ENCODE data around the gene SNTA1. TPM values are rescaled to one million over a fixed set of nuclear protein-coding genes. Genes with fewer than 3 reads are reported as not detected.
"Not testable (repeated sequence)": the region's sequence is repeated elsewhere in the genome, so short reads cannot be mapped to it uniquely, and the experiment has no call there.

The SNTA1 gene
- total RNA-seq, 4 donors from 2014 or later, result 6.3 to 27.3 (median 14.0) TPM

DNA sequence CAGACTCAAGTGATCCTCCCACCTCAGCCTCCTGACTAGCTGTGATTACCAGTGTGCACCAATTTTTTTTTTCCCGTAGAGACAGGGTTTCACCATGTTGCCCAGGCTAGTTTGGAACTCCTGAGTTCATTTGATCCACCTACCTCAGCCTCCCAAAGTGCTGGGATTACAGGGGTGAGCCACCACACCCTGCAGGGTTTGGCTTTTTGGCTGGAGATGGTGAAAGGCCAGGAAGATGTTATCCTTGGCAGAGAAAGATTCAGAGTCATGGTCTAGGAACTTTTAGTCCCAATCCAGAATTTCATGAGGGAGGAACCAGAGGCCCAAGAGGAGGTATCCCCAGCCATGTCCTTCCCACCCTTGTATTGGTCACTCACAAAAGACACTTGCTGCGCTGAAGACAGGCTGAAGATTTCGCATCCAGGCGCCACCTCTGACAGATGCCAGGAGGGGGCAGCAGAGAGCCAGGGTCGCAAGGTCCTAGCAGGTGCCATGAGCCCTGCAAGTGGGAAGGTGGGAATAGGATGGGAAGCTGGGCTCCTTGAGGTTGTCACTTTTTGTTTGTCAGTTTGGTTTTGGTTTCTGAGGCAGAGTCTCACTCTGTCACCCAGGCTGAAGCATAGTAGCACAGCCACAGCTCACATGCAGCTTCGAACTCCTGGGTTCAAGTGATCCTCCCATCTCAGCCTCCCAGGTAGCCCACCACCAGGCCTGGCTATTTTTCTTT is 13.5 kb upstream of the SNTA1 start:
- not testable (repeated sequence) for DNase-seq, H3K36me3 ChIP-seq, H3K9me3 ChIP-seq, H3K27me3 ChIP-seq, H3K27ac ChIP-seq, H3K4me3 ChIP-seq, H3K4me1 ChIP-seq
- intact Hi-C loops (cut with DNase I), result loop anchor here (5.0 kb wide), 2 partner anchors 195 to 210 kb away; partner anchors contain the start of gene ACTL10
- TF ChIP-seq, protein P1, sequence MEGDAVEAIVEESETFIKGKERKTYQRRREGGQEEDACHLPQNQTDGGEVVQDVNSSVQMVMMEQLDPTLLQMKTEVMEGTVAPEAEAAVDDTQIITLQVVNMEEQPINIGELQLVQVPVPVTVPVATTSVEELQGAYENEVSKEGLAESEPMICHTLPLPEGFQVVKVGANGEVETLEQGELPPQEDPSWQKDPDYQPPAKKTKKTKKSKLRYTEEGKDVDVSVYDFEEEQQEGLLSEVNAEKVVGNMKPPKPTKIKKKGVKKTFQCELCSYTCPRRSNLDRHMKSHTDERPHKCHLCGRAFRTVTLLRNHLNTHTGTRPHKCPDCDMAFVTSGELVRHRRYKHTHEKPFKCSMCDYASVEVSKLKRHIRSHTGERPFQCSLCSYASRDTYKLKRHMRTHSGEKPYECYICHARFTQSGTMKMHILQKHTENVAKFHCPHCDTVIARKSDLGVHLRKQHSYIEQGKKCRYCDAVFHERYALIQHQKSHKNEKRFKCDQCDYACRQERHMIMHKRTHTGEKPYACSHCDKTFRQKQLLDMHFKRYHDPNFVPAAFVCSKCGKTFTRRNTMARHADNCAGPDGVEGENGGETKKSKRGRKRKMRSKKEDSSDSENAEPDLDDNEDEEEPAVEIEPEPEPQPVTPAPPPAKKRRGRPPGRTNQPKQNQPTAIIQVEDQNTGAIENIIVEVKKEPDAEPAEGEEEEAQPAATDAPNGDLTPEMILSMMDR (IDR thresholded peaks at IDR 0.05), result peak; percentile 68 to 94 (median 94)
- 20 to 33% methylated on average over 3 to 5 of the region's 6 CpGs for WGBS, 2 donors

DNA sequence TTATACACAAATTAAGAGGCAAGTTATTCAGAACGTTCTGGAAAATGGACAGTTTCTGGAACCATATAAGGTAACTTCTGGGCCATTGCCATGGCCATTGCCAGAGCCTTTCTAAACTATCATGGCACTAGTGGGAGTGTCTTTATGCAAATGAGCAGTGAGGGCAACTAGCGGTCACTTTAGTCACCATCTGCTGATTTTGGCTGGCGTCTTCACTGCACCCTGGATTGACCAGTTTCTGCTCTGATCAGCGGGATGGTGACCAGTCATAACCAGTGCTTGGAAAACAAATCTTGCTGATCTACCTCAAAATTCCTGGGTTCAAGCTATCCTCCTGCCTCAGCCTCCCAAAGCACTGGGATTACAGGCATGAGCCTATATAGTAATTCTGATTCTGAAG is 7.3 kb upstream of the SNTA1 start:
- intact Hi-C loops (cut with DNase I), result no loop called here
- no peak overlapping the region for H3K4me3 ChIP-seq

DNA sequence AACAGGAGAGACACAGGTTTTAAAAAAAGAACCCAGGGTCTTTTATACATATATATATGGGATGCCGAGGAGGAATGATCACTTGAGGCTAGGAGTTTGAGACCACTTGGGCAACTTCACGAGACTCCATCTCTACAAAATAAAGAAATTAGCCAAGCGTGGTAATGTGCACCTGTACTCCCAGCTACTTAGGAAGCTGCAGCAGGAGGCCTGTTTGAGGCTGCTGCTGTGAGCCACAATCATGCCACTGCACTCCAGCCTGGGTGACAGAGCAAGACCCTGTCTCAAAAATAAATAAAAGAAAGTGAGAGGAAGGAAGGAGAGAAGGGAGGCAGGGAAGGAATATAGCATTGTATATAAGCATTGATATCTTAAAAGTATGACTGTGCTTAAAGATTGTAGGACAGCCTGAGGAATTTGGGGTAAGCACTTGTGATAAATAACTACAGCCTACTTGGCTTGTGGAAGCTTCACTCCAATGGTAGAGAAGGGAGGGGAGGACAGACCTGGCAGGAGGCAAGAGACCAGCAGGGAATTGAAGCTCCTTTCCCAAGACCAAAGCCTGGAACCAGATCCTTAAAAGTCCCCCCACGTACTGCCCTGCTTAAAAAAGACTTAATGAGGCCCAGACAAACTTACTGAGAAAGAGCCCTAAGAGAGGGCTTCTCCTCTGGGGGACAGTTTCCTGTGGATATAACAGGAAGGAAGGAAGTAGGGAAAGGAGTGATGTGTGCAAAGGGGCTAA is 2.5 kb upstream of the SNTA1 start:
- Histone ChIP-seq H3K27me3 (no peaks in the 10 kb centered on the region), H3K4me1 (peaks cover 0 to 30% (median 8%) of the 10 kb centered on the region in 3 donors), H3K36me3 (no peaks in the 10 kb centered on the region), H3K9me3 (no peaks in the 10 kb centered on the region), H3K4me3 (no peak overlapping the region), H3K27ac (no peak overlapping the region)
- DNase-seq, result no peak
- no peak for TF ChIP-seq POLR2A (IDR thresholded peaks at IDR 0.05)
- TF ChIP-seq, protein P1 (IDR thresholded peaks at IDR 0.05), result no peak
- intact Hi-C loops (cut with DNase I), result no loop called here
- 80 to 89% methylated on average over 4 of the region's 4 CpGs for WGBS, 2 donors

More for the DNA sequence above, 7.3 kb upstream of the SNTA1 start:
- Histone ChIP-seq H3K27me3 (no peaks in the 10 kb centered on the region), H3K4me1 (no peaks in the 10 kb centered on the region), H3K27ac (no peak overlapping the region), H3K36me3 (no peaks in the 10 kb centered on the region), H3K9me3 (no peaks in the 10 kb centered on the region)
- 54 to 64% methylated on average over 4 of the region's 4 CpGs for WGBS, 2 donors
- no peak for DNase-seq
- TF ChIP-seq, protein P1 (IDR thresholded peaks at IDR 0.05), result no peak
- TF ChIP-seq POLR2A (IDR thresholded peaks at IDR 0.05), result no peak

DNA sequence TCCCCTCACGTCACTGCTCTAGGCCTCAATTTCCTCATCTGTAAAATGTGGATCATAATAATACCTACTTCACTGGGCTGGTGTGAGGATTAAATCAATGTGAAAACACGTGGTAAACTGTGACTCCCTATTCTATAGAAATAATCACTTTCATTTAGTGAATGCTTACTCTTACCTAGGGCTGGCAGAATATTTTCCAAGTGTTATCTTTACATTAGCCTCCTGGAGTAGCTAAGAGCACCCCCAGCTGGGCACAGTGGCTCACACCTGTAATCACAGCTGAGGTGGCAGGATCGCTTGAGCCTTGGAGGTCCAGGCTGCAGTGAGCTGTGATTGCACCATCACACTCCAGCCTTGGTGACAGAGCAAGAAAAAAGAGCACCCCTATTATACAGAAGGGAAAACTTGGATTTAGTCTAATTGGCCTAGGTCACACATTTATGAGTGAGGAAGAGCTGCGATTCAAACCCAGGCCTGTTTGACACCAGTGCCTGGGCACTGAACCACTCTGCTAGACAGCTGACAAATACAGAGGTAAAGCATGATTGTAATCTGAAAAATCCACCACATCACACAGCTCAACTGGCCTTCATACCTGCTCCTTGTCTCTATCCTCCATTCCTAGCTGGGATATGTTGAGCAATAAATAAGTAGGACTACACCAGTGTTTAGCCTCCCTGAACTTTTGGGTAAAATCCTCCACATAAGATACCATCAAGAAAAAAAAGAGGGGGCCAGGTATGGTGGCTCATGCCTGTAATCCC is 1.4 kb upstream of the SNTA1 start:
- H3K4me3 ChIP-seq, result peak overlapping the region in 2 of 4 donors; percentile 86 to 97
- H3K4me1 ChIP-seq, result peaks cover 0 to 38% (median 8%) of the 10 kb centered on the region in 3 donors
- no peaks in the 10 kb centered on the region for H3K36me3 ChIP-seq
- H3K27me3 ChIP-seq, result no peaks in the 10 kb centered on the region
- peak overlapping the region in 3 of 4 donors; percentile 63 to 93 (median 85) for H3K27ac ChIP-seq
- no peak for DNase-seq
- no peaks in the 10 kb centered on the region for H3K9me3 ChIP-seq
- intact Hi-C loops (cut with DNase I), result no loop called here
- WGBS, 2 donors, result 40 to 49% methylated on average over 4 of the region's 4 CpGs
- TF ChIP-seq POLR2A (IDR thresholded peaks at IDR 0.05), result no peak
- TF ChIP-seq, protein P1 (IDR thresholded peaks at IDR 0.05), result peak in 3 of 6 experiments; percentile 8 to 43 (median 35)

All from esophagus squamous epithelium (tissue), 5 donors.